Mesodermal cell (in vitro differentiated cells): ENCODE data around the gene MACROD1.
"Not testable (repeated sequence)": the region's sequence is repeated elsewhere in the genome, so short reads cannot be mapped to it uniquely, and the experiment has no call there.

Experiments
- H3K27ac ChIP-seq: 2 replicates; pipeline ENCODE4 v1.7.0; 2013; ENCODE audit warnings: mild to moderate bottlenecking, low read depth, low read length, moderate library complexity; ENCODE audit not compliant: severe bottlenecking
- H3K36me3 ChIP-seq: 2 replicates; pipeline ENCODE4 v1.7.1; 2013; ENCODE audit warnings: mild to moderate bottlenecking, low read length, moderate library complexity; ENCODE audit not compliant: control insufficient read depth, insufficient read depth
- H3K4me1 ChIP-seq: one replicate; pipeline ENCODE4 v1.7.1; 2013; ENCODE audit warnings: mild to moderate bottlenecking, low read length; ENCODE audit not compliant: insufficient read depth, control insufficient read depth, poor library complexity, severe bottlenecking
- H3K4me3 ChIP-seq: 2 replicates; pipeline ENCODE4 v1.7.0; 2013; ENCODE audit warnings: low read length, control low read depth, mild to moderate bottlenecking; ENCODE audit not compliant: insufficient read depth, poor library complexity, severe bottlenecking; ENCODE audit errors: extremely low read depth
- H3K9me3 ChIP-seq: 2 replicates; pipeline ENCODE4 v1.7.1; 2013; ENCODE audit warnings: mild to moderate bottlenecking, low read length, moderate library complexity; ENCODE audit not compliant: control insufficient read depth
- WGBS, 2 experiments: methylation state at CpG; one replicate each; pipeline ENCODE4 v1.1.5; 2013; ENCODE audit warnings: missing lambda C conversion rate in 2 of 2; ENCODE audit not compliant: insufficient coverage in 2 of 2; 5-methylcytosine and 5-hydroxymethylcytosine counted together

Gene MACROD1

DNA sequence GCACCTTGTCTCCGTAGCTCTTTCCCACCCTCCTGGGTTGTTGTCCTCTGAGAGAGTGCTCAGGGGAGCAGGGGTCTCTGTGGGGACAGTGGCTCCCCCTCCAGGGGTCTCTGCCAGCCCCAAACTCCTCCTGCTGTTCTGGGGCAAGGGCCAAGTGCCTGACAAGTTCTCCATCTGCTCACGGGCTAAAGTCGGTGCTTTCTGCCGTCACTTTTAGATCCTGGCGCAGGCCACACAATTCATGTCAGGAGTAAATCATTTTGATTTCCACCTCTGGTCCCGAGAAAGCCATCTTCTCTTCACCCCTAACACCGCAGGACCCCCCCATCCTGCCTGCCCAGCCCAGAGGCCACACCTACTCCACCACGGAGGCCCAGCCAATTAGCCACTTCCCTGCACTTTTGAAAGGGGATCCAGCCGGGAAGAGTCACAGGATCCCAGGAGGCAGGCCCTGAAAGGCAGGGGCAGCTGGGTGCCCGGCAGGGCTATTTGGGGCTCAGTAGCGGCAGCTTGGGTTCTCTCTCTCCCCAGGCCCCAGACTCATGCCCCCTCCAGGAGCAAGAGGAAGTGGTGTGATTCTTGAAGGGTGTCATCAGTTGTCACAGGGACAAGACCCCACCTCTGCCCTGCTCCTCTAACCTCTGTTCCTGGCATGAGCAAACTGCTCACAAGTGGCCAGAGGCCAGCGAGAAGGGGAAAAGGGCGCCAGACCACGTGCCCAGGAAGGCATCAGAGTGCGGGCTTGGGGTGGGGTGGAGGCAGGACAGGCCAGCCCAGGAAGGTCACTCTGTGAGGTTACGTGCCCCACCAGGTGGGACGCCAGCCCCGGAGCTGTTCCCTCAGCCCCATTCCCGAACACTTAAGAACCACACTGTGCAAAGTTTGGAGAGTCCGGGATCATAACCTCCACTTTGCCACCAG lies 1.3 kb downstream of the MACROD1 start:
- Histone ChIP-seq H3K9me3 (no peaks in the 10 kb centered on the region), H3K27ac (no peak overlapping the region), H3K4me1 (no peaks in the 10 kb centered on the region), H3K36me3 (no peaks in the 10 kb centered on the region), H3K4me3 (peak overlapping the region; percentile 59)
- 68 to 71% methylated on average over 17 of the region's 20 CpGs for WGBS, 2 experiments

DNA sequence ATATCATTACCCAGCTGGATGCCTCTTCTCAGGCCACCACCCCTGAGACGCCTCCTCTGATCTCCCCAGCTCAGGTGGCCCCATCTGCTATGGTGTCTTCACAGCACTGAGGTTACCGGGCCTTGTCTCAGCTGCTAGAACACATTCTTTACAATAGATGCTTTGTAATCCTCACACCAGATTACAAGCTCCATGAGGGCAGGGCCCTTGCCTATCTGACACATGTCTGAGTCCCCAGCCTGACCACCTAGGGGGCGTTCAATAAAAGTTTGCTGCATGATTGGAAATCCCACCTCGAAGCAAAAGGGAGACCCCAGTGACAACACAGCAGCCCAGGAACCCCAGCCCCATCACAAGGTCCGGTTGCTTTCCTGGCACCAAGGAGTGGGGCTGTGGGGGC lies 2.0 kb downstream of the MACROD1 start:
- Histone ChIP-seq H3K4me1 (no peaks in the 10 kb centered on the region), H3K27ac (no peak overlapping the region), H3K4me3 (no peak overlapping the region), H3K36me3 (no peaks in the 10 kb centered on the region), H3K9me3 (no peaks in the 10 kb centered on the region)
- WGBS, 2 experiments, result 93 to 96% methylated on average over 4 to 5 of the region's 5 CpGs

DNA sequence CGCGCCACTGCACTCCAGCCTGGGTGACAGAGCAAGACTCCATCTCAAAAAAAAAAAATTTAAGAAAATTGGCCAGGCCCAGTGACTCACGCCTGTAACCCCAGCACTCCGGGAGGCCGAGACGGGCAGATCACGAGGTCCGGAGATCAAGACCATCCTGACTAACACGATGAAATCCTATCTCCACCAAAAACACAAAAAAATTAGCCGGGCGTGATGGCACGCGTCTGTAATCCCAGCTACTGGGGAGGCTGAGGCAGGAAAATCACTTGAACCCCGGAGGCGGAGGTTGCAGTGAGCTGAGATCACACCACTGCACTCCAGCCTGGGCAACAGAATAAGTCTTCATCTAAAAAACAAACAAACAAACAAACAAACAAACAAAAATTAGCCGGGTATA lies 3.1 kb downstream of the MACROD1 start:
- H3K9me3 ChIP-seq, H3K4me1 ChIP-seq, H3K27ac ChIP-seq, H3K36me3 ChIP-seq, H3K4me3 ChIP-seq: not testable (repeated sequence)
- 95 to 96% methylated on average over 12 to 13 of the region's 16 CpGs for WGBS, 2 experiments

- Histone ChIP-seq H3K27ac (no peak overlapping the region), H3K36me3 (no peaks in the 10 kb centered on the region), H3K4me3 (no peak overlapping the region), H3K4me1 (no peaks in the 10 kb centered on the region), H3K9me3 (no peaks in the 10 kb centered on the region)
- WGBS, 2 experiments, result 95% methylated on average over 7 of the region's 10 CpGs
Observed at GRCh38 chr11:64161037-64161436, 4.9 kb downstream of the MACROD1 start.

GRCh38 chr11:64157631-64158394 lies 8.1 kb downstream of the MACROD1 start:
- H3K4me1 ChIP-seq, result no peaks in the 10 kb centered on the region
- no peak overlapping the region for H3K4me3 ChIP-seq
- H3K9me3 ChIP-seq, result no peaks in the 10 kb centered on the region

GRCh38 chr11:64156235-64157011 lies 9.5 kb downstream of the MACROD1 start:
- Histone ChIP-seq H3K36me3 (no peaks in the 10 kb centered on the region), H3K27ac (no peak overlapping the region), H3K4me3 (no peak overlapping the region), H3K4me1 (no peaks in the 10 kb centered on the region), H3K9me3 (no peaks in the 10 kb centered on the region)
- WGBS, 2 experiments, result 96 to 98% methylated on average over 12 to 13 of the region's 14 CpGs

More at GRCh38 chr11:64157631-64158394, 8.1 kb downstream of the MACROD1 start:
- WGBS, 2 experiments, result 86 to 93% methylated on average over 13 to 16 of the region's 17 CpGs
- Histone ChIP-seq H3K27ac (no peak overlapping the region), H3K36me3 (no peaks in the 10 kb centered on the region)

GRCh38 chr11:64153812-64154211 lies 12.1 kb downstream of the MACROD1 start:
- Histone ChIP-seq H3K27ac (no peak overlapping the region), H3K36me3 (no peaks in the 10 kb centered on the region), H3K4me3 (no peak overlapping the region), H3K4me1 (no peaks in the 10 kb centered on the region), H3K9me3 (no peaks in the 10 kb centered on the region)
- WGBS, 2 experiments, result 40 to 41% methylated on average over 4 to 8 of the region's 8 CpGs

- WGBS, 2 experiments, result 23 to 48% methylated on average over 7 to 16 of the region's 23 CpGs
Observed at GRCh38 chr11:64152841-64153691, 12.8 kb downstream of the MACROD1 start.

GRCh38 chr11:64151337-64151736 lies 14.6 kb downstream of the MACROD1 start:
- Histone ChIP-seq H3K4me3 (no peak overlapping the region), H3K27ac (no peak overlapping the region), H3K4me1 (no peaks in the 10 kb centered on the region), H3K9me3 (no peaks in the 10 kb centered on the region), H3K36me3 (no peaks in the 10 kb centered on the region)
- WGBS, 2 experiments, result 83 to 88% methylated on average over 7 of the region's 8 CpGs

More at GRCh38 chr11:64152841-64153691, 12.8 kb downstream of the MACROD1 start:
- Histone ChIP-seq H3K4me1 (no peaks in the 10 kb centered on the region), H3K36me3 (no peaks in the 10 kb centered on the region), H3K4me3 (no peak overlapping the region), H3K27ac (no peak overlapping the region), H3K9me3 (no peaks in the 10 kb centered on the region)
